SK-N-SH treated with all-trans-retinoic acid at 6 μM for 48 hours (cell line): ENCODE data around the gene CTPS2.

Experiments
- ATAC-seq: fragments of 200-7000 bp; cut with Tn5 transposase; 3 replicates; pipeline ENCODE4 v1.9.1; 2020; ENCODE audit warnings: mild to moderate bottlenecking, moderate library complexity
- ARNTL ChIP-seq: fragments of 450-650 bp; formaldehyde crosslinking; IDR thresholded peaks from 2 replicates; pipeline ENCODE4 v1.5.0; 2020; ENCODE audit warnings: low read depth, mild to moderate bottlenecking, moderate library complexity, borderline replicate concordance
- CSDC2 ChIP-seq: fragments of 250-450 bp; sonication (Bioruptor Pico); IDR thresholded peaks from 2 replicates; pipeline ENCODE4 v1.5.0; 2020; ENCODE audit warnings: mild to moderate bottlenecking, moderate library complexity
- GLIS3 ChIP-seq: fragments of 250-450 bp; sonication (Bioruptor Pico); IDR thresholded peaks from 2 replicates; pipeline ENCODE4 v1.5.0; 2020; ENCODE audit warnings: mild to moderate bottlenecking, moderate library complexity
- ISL1 ChIP-seq: fragments of 250-450 bp; sonication (Bioruptor Pico); IDR thresholded peaks from 2 replicates; pipeline ENCODE4 v2.1.2; 2022; ENCODE audit warnings: mild to moderate bottlenecking, moderate library complexity
- OSR1 ChIP-seq: fragments of 250-450 bp; sonication (Bioruptor Pico); IDR thresholded peaks from 2 replicates; pipeline ENCODE4 v1.8.0; 2022; ENCODE audit warnings: moderate library complexity, mild to moderate bottlenecking, inconsistent platforms
- PPARA ChIP-seq: fragments of 250-450 bp; sonication (Bioruptor Pico); IDR thresholded peaks from 2 replicates; pipeline ENCODE4 v1.5.0; 2020; ENCODE audit warnings: mild to moderate bottlenecking, borderline replicate concordance
- RARB ChIP-seq: fragments of 250-450 bp; sonication (Bioruptor Pico); IDR thresholded peaks from 2 replicates; pipeline ENCODE4 v1.8.0; 2021; ENCODE audit warnings: mild to moderate bottlenecking, moderate library complexity
- SNAI2 ChIP-seq: fragments of 250-450 bp; sonication (Bioruptor Pico); IDR thresholded peaks from 2 replicates; pipeline ENCODE4 v1.5.0; 2020; ENCODE audit warnings: mild to moderate bottlenecking, moderate library complexity
- TCF4 ChIP-seq: fragments of 250-450 bp; sonication (Bioruptor Pico); IDR thresholded peaks from 2 replicates; pipeline ENCODE4 v1.8.0; 2021; ENCODE audit warnings: mild to moderate bottlenecking, moderate library complexity, borderline replicate concordance
- TOX ChIP-seq: fragments of 250-450 bp; sonication (Bioruptor Pico); IDR thresholded peaks from 2 replicates; pipeline ENCODE4 v1.8.0; 2021; ENCODE audit warnings: mild to moderate bottlenecking, moderate library complexity, borderline replicate concordance
- ZC3H10 ChIP-seq: fragments of 250-450 bp; sonication (Bioruptor Pico); IDR thresholded peaks from 2 replicates; pipeline ENCODE4 v1.5.1; 2021; ENCODE audit warnings: mild to moderate bottlenecking, moderate library complexity
- ZFP3 ChIP-seq: fragments of 250-450 bp; sonication (Bioruptor Pico); IDR thresholded peaks from 2 replicates; pipeline ENCODE4 v1.5.0; 2020; ENCODE audit warnings: mild to moderate bottlenecking, moderate library complexity
- ZFP30 ChIP-seq: fragments of 450-650 bp; formaldehyde crosslinking; IDR thresholded peaks from 2 replicates; pipeline ENCODE4 v1.5.0; 2022; ENCODE audit warnings: mild to moderate bottlenecking, moderate library complexity
- ZNF565 ChIP-seq: fragments of 450-650 bp; formaldehyde crosslinking; conservative IDR thresholded peaks from 2 replicates; pipeline ENCODE4 v1.5.0; 2020; ENCODE audit warnings: low read depth, mild to moderate bottlenecking, moderate library complexity
- ZNF70 ChIP-seq: fragments of 450-650 bp; formaldehyde crosslinking; IDR thresholded peaks from 2 replicates; pipeline ENCODE4 v1.5.0; 2020; ENCODE audit warnings: mild to moderate bottlenecking, moderate library complexity
- ZNF8 ChIP-seq: fragments of 450-650 bp; formaldehyde crosslinking; IDR thresholded peaks from 2 replicates; pipeline ENCODE4 v1.5.0; 2020; ENCODE audit warnings: mild to moderate bottlenecking, moderate library complexity
- TF ChIP-seq, protein P1 (sequence below): fragments of 250-450 bp; sonication (Bioruptor Pico); IDR thresholded peaks from 2 replicates; pipeline ENCODE4 v1.8.0; 2020; ENCODE audit warnings: mild to moderate bottlenecking, moderate library complexity, borderline replicate concordance
- TF ChIP-seq, protein P2 (sequence below): fragments of 250-450 bp; sonication (Bioruptor Pico); IDR thresholded peaks from 2 replicates; pipeline ENCODE4 v1.5.1; 2020; ENCODE audit warnings: low read depth, mild to moderate bottlenecking, moderate library complexity
- TF ChIP-seq, protein P3 (sequence below): fragments of 250-450 bp; sonication (Bioruptor Pico); IDR thresholded peaks from 2 replicates; pipeline ENCODE4 v1.8.0; 2021; ENCODE audit warnings: low read depth, mild to moderate bottlenecking, moderate library complexity, borderline replicate concordance
- TF ChIP-seq, protein P4 (sequence below): fragments of 250-450 bp; sonication (Bioruptor Pico); IDR thresholded peaks from 2 replicates; pipeline ENCODE4 v1.5.0; 2020; ENCODE audit warnings: mild to moderate bottlenecking, moderate library complexity

Gene CTPS2

DNA sequence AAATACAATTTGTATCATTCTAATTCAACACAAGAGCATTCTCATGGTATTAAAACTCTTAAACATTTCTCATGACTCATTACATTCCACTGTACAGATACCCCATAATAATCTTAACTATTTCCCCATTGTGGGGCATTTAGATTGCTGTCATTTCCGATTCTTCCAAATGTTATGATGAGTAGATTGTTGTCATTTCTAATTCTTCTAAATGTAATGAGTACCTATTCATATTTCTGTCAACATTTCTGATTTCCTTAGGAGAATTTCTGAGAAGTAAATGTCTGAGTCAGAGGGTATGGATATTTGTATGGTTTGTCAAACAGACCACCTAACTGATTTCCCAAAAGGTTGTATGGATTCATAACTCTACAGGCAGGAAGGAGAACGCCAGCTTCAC lies 54.2 kb downstream of the CTPS2 start:
- ATAC-seq = peak; percentile 66
- TF ChIP-seq TCF4 (CRISPR knock-in tag) (no peak), ISL1 (CRISPR knock-in tag) (peak; percentile 64), ZNF8 (CRISPR knock-in tag) (no peak), ARNTL (no peak), ZNF565 (CRISPR knock-in tag) (no peak), GLIS3 (CRISPR knock-in tag) (no peak), TOX (CRISPR knock-in tag) (no peak), ZNF70 (CRISPR knock-in tag) (no peak)

DNA sequence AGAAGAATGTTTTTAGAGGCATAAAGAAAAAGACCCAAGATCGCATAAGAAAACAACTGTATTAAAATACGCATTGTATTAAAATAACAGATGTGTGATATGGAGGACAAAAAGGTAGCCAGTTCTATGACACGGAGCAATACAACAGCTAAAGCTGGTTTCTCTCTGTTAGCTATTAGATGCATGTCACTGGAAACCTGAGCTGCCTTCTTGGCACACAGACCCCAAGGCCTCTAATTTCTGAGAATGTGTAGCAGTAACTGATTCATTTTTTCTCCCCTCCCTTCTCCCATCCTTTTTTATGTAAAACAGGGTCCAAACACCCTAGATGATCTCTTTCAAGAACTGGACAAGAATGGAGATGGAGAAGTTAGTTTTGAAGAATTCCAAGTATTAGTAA lies 58.4 kb downstream of the CTPS2 start:
- ATAC-seq = peak; percentile 81
- TF ChIP-seq TCF4 (CRISPR knock-in tag) = no peak
- no peak for TF ChIP-seq ZC3H10 (CRISPR knock-in tag)
- TF ChIP-seq ISL1 (CRISPR knock-in tag) = no peak
- no peak for TF ChIP-seq ZNF8 (CRISPR knock-in tag)

DNA sequence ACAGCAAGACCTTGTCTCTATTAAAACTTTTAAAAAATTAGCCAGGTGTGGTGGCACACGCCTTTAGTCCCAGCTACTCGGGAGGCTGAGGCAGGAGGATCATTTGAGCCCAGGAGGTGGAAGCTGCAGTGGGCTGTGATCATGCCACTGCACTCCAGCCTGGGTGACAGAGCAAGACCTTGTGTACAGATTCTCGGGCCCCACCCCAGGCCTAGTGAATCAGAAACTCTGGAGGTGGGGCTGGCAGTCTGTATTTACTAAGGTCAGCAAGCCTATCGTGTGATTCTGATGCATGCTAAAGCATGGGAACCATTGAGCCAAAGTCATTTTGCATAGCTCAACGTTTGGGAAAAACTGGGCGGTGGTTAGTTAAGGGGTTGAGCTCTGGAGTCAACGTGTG lies 59.0 kb downstream of the CTPS2 start:
- TF ChIP-seq GLIS3 (CRISPR knock-in tag) (no peak), OSR1 (no peak), ZFP3 (CRISPR knock-in tag) (no peak), RARB (CRISPR knock-in tag) (no peak), SNAI2 (CRISPR knock-in tag) (no peak), ZC3H10 (CRISPR knock-in tag) (no peak), PPARA (CRISPR knock-in tag) (no peak), TOX (CRISPR knock-in tag) (no peak)
- TF ChIP-seq, protein P1, sequence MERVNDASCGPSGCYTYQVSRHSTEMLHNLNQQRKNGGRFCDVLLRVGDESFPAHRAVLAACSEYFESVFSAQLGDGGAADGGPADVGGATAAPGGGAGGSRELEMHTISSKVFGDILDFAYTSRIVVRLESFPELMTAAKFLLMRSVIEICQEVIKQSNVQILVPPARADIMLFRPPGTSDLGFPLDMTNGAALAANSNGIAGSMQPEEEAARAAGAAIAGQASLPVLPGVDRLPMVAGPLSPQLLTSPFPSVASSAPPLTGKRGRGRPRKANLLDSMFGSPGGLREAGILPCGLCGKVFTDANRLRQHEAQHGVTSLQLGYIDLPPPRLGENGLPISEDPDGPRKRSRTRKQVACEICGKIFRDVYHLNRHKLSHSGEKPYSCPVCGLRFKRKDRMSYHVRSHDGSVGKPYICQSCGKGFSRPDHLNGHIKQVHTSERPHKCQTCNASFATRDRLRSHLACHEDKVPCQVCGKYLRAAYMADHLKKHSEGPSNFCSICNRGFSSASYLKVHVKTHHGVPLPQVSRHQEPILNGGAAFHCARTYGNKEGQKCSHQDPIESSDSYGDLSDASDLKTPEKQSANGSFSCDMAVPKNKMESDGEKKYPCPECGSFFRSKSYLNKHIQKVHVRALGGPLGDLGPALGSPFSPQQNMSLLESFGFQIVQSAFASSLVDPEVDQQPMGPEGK (CRISPR knock-in tag) = no peak
- TF ChIP-seq, protein P2, sequence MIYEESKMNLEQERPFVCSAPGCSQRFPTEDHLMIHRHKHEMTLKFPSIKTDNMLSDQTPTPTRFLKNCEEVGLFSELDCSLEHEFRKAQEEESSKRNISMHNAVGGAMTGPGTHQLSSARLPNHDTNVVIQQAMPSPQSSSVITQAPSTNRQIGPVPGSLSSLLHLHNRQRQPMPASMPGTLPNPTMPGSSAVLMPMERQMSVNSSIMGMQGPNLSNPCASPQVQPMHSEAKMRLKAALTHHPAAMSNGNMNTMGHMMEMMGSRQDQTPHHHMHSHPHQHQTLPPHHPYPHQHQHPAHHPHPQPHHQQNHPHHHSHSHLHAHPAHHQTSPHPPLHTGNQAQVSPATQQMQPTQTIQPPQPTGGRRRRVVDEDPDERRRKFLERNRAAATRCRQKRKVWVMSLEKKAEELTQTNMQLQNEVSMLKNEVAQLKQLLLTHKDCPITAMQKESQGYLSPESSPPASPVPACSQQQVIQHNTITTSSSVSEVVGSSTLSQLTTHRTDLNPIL (CRISPR knock-in tag) = no peak
- TF ChIP-seq, protein P3, sequence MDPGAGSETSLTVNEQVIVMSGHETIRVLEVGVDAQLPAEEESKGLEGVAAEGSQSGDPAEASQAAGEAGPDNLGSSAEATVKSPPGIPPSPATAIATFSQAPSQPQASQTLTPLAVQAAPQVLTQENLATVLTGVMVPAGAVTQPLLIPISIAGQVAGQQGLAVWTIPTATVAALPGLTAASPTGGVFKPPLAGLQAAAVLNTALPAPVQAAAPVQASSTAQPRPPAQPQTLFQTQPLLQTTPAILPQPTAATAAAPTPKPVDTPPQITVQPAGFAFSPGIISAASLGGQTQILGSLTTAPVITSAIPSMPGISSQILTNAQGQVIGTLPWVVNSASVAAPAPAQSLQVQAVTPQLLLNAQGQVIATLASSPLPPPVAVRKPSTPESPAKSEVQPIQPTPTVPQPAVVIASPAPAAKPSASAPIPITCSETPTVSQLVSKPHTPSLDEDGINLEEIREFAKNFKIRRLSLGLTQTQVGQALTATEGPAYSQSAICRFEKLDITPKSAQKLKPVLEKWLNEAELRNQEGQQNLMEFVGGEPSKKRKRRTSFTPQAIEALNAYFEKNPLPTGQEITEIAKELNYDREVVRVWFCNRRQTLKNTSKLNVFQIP (CRISPR knock-in tag) = no peak
- no peak for ATAC-seq

DNA sequence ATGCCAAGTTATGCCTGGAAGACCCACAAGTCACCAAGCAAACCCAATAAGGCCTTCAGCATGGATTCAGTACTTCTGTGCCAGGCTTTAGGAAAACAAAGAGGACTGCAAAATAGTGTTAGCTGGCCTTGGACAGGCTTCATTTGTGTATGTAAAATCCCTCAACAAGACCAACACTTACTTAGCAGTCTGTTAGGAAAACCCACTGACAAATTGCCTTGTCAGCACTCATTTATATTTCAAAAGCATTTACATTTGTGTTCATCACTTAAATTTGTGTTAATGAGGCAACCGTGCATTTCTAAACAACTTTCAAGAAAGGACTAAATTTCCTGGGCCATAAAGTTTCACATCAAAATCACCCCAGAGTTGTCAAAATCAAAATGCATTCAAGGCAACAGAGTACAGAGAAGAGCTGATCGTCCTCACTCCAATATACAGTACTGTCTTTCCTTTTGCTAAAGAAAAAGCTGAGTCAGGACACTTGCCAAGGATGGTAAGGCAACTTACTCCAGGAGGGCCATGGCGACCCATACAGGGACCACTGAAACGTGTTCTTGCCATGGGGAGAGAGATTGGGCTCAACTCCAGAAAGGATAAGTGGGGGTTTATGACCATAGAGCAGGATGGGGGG lies 61.0 kb downstream of the CTPS2 start:
- TF ChIP-seq, protein P4, sequence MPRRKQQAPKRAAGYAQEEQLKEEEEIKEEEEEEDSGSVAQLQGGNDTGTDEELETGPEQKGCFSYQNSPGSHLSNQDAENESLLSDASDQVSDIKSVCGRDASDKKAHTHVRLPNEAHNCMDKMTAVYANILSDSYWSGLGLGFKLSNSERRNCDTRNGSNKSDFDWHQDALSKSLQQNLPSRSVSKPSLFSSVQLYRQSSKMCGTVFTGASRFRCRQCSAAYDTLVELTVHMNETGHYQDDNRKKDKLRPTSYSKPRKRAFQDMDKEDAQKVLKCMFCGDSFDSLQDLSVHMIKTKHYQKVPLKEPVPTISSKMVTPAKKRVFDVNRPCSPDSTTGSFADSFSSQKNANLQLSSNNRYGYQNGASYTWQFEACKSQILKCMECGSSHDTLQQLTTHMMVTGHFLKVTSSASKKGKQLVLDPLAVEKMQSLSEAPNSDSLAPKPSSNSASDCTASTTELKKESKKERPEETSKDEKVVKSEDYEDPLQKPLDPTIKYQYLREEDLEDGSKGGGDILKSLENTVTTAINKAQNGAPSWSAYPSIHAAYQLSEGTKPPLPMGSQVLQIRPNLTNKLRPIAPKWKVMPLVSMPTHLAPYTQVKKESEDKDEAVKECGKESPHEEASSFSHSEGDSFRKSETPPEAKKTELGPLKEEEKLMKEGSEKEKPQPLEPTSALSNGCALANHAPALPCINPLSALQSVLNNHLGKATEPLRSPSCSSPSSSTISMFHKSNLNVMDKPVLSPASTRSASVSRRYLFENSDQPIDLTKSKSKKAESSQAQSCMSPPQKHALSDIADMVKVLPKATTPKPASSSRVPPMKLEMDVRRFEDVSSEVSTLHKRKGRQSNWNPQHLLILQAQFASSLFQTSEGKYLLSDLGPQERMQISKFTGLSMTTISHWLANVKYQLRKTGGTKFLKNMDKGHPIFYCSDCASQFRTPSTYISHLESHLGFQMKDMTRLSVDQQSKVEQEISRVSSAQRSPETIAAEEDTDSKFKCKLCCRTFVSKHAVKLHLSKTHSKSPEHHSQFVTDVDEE (CRISPR knock-in tag) = no peak
- TF ChIP-seq ARNTL (no peak), ZNF8 (CRISPR knock-in tag) (no peak), CSDC2 (CRISPR knock-in tag) (no peak), ZFP30 (no peak)
- TF ChIP-seq, all 23 proteins: peak for 0
- ATAC-seq = no peak
